WERI-Rb-1 (cell line): ENCODE results near the gene MLX.

ENCODE experiments used
- DNase-seq: peaks from one replicate; pipeline ENCODE4 v3.0.0-alpha.2; 2020
- H3K27ac ChIP-seq: fragments of 250-450 bp; sonication (Bioruptor Pico); 2 replicates; pipeline ENCODE4 v1.5.1; 2020; ENCODE audit warnings: mild to moderate bottlenecking, moderate library complexity
- H3K27me3 ChIP-seq: fragments of 250-450 bp; sonication (Bioruptor Pico); 2 replicates; pipeline ENCODE4 v1.5.1; 2021; ENCODE audit warnings: mild to moderate bottlenecking, low read depth, moderate library complexity; ENCODE audit not compliant: insufficient read depth, severe bottlenecking
- H3K36me3 ChIP-seq: fragments of 250-450 bp; sonication (Bioruptor Pico); 2 replicates; pipeline ENCODE4 v1.5.1; 2020; ENCODE audit warnings: mild to moderate bottlenecking, moderate library complexity
- H3K4me3 ChIP-seq: 2 replicates; pipeline ENCODE4 v1.5.1; 2011; ENCODE audit warnings: low read depth, mild to moderate bottlenecking, control low read depth, low read length
- H3K9me3 ChIP-seq: fragments of 250-450 bp; sonication (Bioruptor Pico); 2 replicates; pipeline ENCODE4 v1.5.1; 2021; ENCODE audit warnings: mild to moderate bottlenecking, moderate library complexity; ENCODE audit not compliant: severe bottlenecking
- CTCF ChIP-seq: IDR thresholded peaks from 2 replicates; pipeline ENCODE4 v1.5.1; 2011; ENCODE audit warnings: low read depth, mild to moderate bottlenecking, control low read depth, inconsistent platforms, low read length

Gene MLX

GRCh38 chr17:42520540-42520951 is 46.4 kb upstream of the MLX start:
- no peaks in the 10 kb centered on the region for H3K9me3 ChIP-seq
- peak; percentile 64 for DNase-seq
- peak; percentile 62 for TF ChIP-seq CTCF
- H3K27me3 ChIP-seq: no peaks in the 10 kb centered on the region
- H3K27ac ChIP-seq: no peak overlapping the region; the same call in 1 of the 2 replicates
- H3K36me3 ChIP-seq: peaks cover 52% of the 10 kb centered on the region
- no peak overlapping the region for H3K4me3 ChIP-seq

GRCh38 chr17:42521036-42521435 is 45.9 kb upstream of the MLX start:
- H3K4me3 ChIP-seq: no peak overlapping the region
- TF ChIP-seq CTCF: no peak
- H3K27me3 ChIP-seq: no peaks in the 10 kb centered on the region
- peaks cover 52% of the 10 kb centered on the region for H3K36me3 ChIP-seq
- no peaks in the 10 kb centered on the region for H3K9me3 ChIP-seq
- DNase-seq: no peak
- no peak overlapping the region for H3K27ac ChIP-seq

GRCh38 chr17:42521666-42522262 is 45.1 kb upstream of the MLX start:
- Histone ChIP-seq H3K27me3 (no peaks in the 10 kb centered on the region), H3K36me3 (peaks cover 47% of the 10 kb centered on the region), H3K27ac (no peak overlapping the region), H3K9me3 (no peaks in the 10 kb centered on the region), H3K4me3 (no peak overlapping the region)
- no peak for TF ChIP-seq CTCF
- DNase-seq: no peak

- Histone ChIP-seq H3K9me3 (no peaks in the 10 kb centered on the region), H3K4me3 (no peak overlapping the region), H3K36me3 (peaks cover 41% of the 10 kb centered on the region), H3K27ac (no peak overlapping the region), H3K27me3 (no peaks in the 10 kb centered on the region)
- DNase-seq: no peak
- no peak for TF ChIP-seq CTCF
Measured at GRCh38 chr17:42522263-42522790, 44.6 kb upstream of the MLX start.

- TF ChIP-seq CTCF: no peak
- H3K27me3 ChIP-seq: no peaks in the 10 kb centered on the region
- no peaks in the 10 kb centered on the region for H3K9me3 ChIP-seq
- DNase-seq: no peak
- H3K36me3 ChIP-seq: peaks cover 39% of the 10 kb centered on the region
- no peak overlapping the region for H3K4me3 ChIP-seq
- no peak overlapping the region for H3K27ac ChIP-seq
Measured at GRCh38 chr17:42522798-42523278, 44.1 kb upstream of the MLX start.

GRCh38 chr17:42525221-42525620 is 41.7 kb upstream of the MLX start:
- no peak overlapping the region for H3K27ac ChIP-seq
- no peak for TF ChIP-seq CTCF
- DNase-seq: no peak
- H3K4me3 ChIP-seq: no peak overlapping the region
- H3K27me3 ChIP-seq: no peaks in the 10 kb centered on the region
- H3K9me3 ChIP-seq: no peaks in the 10 kb centered on the region
- peaks cover 34% of the 10 kb centered on the region for H3K36me3 ChIP-seq
